Spleen (tissue), 7 donors: ENCODE results near the gene TCEAL9.

Source experiments
- POLR2A ChIP-seq, 3 donors: fragments of 450-650 bp; IDR thresholded peaks; one replicate each; pipeline ENCODE4 v1.5.1; 2017; ENCODE audit warnings: antibody characterized with exemption in 3 of 3, mild to moderate bottlenecking in 1 of 3
- TF ChIP-seq, protein P1 (sequence below), 11 experiments: fragments of 200-600 bp in 7 of 11; fragments of 450-650 bp in 4 of 11; sonication (generic) in 4 of 11; IDR thresholded peaks in 8 of 11; conservative IDR thresholded peaks in 3 of 11; 1 replicate in 7 of 11; 2 replicates in 4 of 11; pipeline versions ENCODE4 v1.4.0 to v1.8.0; 2016 to 2021; ENCODE audit warnings: antibody characterized with exemption in 11 of 11, inconsistent platforms in 4 of 11, mild to moderate bottlenecking in 1 of 11
- donor health status: DM: no; HTN: no; CAD: no; lungs with moderate emphysema.
- donor health status: DM: no; HTN: no; CAD: no.
- donor health status: DM: no; HTN: no; CAD: no.

DNA sequence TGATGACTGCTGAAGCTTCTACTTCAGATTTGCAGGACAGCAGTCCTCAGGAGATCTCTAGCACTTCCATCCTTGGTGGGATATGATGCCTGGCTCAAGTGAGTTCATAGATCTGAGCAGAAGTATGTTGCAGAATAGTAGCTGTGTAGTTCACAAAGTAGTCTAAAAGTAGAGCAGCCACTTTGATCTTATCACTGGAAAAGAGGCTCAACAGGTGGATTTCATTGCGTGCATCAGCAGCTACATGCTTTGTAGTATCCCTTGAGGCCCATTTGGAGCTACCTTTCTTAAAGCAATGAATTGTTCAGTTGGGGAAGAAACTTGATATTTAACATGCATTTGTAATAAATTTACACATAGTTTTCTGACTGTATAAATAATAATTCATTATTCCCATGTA is 50.0 kb downstream of the TCEAL9 start:
- TF ChIP-seq, protein P1, sequence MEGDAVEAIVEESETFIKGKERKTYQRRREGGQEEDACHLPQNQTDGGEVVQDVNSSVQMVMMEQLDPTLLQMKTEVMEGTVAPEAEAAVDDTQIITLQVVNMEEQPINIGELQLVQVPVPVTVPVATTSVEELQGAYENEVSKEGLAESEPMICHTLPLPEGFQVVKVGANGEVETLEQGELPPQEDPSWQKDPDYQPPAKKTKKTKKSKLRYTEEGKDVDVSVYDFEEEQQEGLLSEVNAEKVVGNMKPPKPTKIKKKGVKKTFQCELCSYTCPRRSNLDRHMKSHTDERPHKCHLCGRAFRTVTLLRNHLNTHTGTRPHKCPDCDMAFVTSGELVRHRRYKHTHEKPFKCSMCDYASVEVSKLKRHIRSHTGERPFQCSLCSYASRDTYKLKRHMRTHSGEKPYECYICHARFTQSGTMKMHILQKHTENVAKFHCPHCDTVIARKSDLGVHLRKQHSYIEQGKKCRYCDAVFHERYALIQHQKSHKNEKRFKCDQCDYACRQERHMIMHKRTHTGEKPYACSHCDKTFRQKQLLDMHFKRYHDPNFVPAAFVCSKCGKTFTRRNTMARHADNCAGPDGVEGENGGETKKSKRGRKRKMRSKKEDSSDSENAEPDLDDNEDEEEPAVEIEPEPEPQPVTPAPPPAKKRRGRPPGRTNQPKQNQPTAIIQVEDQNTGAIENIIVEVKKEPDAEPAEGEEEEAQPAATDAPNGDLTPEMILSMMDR (IDR thresholded peaks at IDR 0.05 in 8 of 11, conservative IDR thresholded peaks at IDR 0.05 in 3 of 11): no peak
- no peak for TF ChIP-seq POLR2A (IDR thresholded peaks at IDR 0.05)
